ENCODE measurements around the gene ITGAL. TPM values are rescaled to one million over a fixed set of nuclear protein-coding genes. Genes with fewer than 3 reads are reported as not detected.
A peak's percentile ranks its signal among the peaks of the same experiment; 100 is the strongest.

The ITGAL gene
- total and polyA plus RNA-seq, 2 donors (not counting 1 experiment from before 2014, with no cell fraction given), result 110 to 184 TPM

GRCh38 chr16:30482366-30482765 is 9.8 kb downstream of the ITGAL start:
- H2AFZ ChIP-seq (ENCODE audit: insufficient read depth, low read depth, low read length, poor library complexity, severe bottlenecking), result no peak overlapping the region
- H4K20me1 ChIP-seq (ENCODE audit: control insufficient read depth, insufficient read depth, low read length, poor library complexity, severe bottlenecking), result no peaks in the 10 kb centered on the region
- no peak overlapping the region for H3K4me2 ChIP-seq (replicated peaks; ENCODE audit: low read depth, low read length, poor library complexity, severe bottlenecking)
- no peaks in the 10 kb centered on the region for H3K27me3 Mint-ChIP-seq
- WGBS (ENCODE audit: insufficient coverage), result 90% methylated on average over 3 of the region's 3 CpGs
- no peak overlapping the region for H3K27ac Mint-ChIP-seq
- no peak overlapping the region for H3K9ac ChIP-seq (ENCODE audit: low read length)
- H3K27me3 ChIP-seq (replicated peaks in 1 of 4; ENCODE audit: control extremely low read depth in 1 of 4, control insufficient read depth in 3 of 4, insufficient read depth in 4 of 4, low read length in 3 of 4), result no peaks in the 10 kb centered on the region
- peaks cover 23% of the 10 kb centered on the region for H3K4me1 Mint-ChIP-seq
- peaks cover 3% of the 10 kb centered on the region for H3K79me2 ChIP-seq (ENCODE audit: control insufficient read depth, insufficient read depth, low read length)
- intact Hi-C loops (cut with micrococcal nuclease), result no loop called here
- no peak overlapping the region for H3K4me3 Mint-ChIP-seq
- DNase-seq (no peak), ATAC-seq (ENCODE audit: low read depth) (peak; percentile 21)
- H3K36me3 ChIP-seq (replicated peaks in 1 of 2; ENCODE audit: control extremely low read depth in 1 of 2, control insufficient read depth in 1 of 2, extremely low read depth in 1 of 2, insufficient read depth in 2 of 2, low read length in 1 of 2), result peaks cover 7 to 59% of the 10 kb centered on the region in 2 experiments
- no peaks in the 10 kb centered on the region for H3K9me3 Mint-ChIP-seq (ENCODE audit: insufficient read depth)
- H3K4me1 ChIP-seq (ENCODE audit: control insufficient read depth in 2 of 2, insufficient read depth in 2 of 2, low read length in 2 of 2), result peaks cover 7 to 9% of the 10 kb centered on the region in 2 donors
- POLR2A ChIA-PET, result no interaction called here
- CTCF ChIA-PET, result interaction anchor here (0.7 to 1.8 kb wide), 4 partner anchors 9 to 52 kb away, joined by 3 to 4 read pairs (median 4); partner anchors contain the start of gene DCTPP1
- H3K9me3 ChIP-seq (ENCODE audit: control extremely low read depth in 1 of 3, control insufficient read depth in 2 of 3, insufficient read depth in 1 of 3, low read length in 2 of 3), result no peaks in the 10 kb centered on the region
- TF ChIP-seq EZH2 (IDR thresholded peaks at IDR 0.05; ENCODE audit: borderline replicate concordance, insufficient read depth, low read depth, low read length, poor library complexity, severe bottlenecking) (no peak), CTCF (IDR thresholded peaks at IDR 0.05) (peak; percentile 29)
- no peak overlapping the region for H3K27ac ChIP-seq (ENCODE audit: low read length in 2 of 2)
- H3K4me3 ChIP-seq (ENCODE audit: control extremely low read depth in 1 of 5, extremely low read depth in 1 of 5, insufficient read depth in 1 of 5, low read depth in 2 of 5, low read length in 4 of 5), result no peak overlapping the region

GRCh38 chr16:30484887-30485286 is 12.3 kb downstream of the ITGAL start:
- Mint-ChIP-seq H3K4me1 (peaks cover 7% of the 10 kb centered on the region), H3K27ac (no peak overlapping the region), H3K9me3 (ENCODE audit: insufficient read depth) (no peaks in the 10 kb centered on the region), H3K27me3 (no peaks in the 10 kb centered on the region), H3K4me3 (no peak overlapping the region)
- Histone ChIP-seq H3K4me2 (replicated peaks; ENCODE audit: low read depth, low read length, poor library complexity, severe bottlenecking) (no peak overlapping the region), H2AFZ (ENCODE audit: insufficient read depth, low read depth, low read length, poor library complexity, severe bottlenecking) (no peak overlapping the region), H4K20me1 (ENCODE audit: control insufficient read depth, insufficient read depth, low read length, poor library complexity, severe bottlenecking) (no peaks in the 10 kb centered on the region), H3K27me3 (replicated peaks in 1 of 4; ENCODE audit: control extremely low read depth in 1 of 4, control insufficient read depth in 3 of 4, insufficient read depth in 4 of 4, low read length in 3 of 4) (no peaks in the 10 kb centered on the region), H3K9ac (ENCODE audit: low read length) (no peak overlapping the region), H3K9me3 (ENCODE audit: control extremely low read depth in 1 of 3, control insufficient read depth in 2 of 3, insufficient read depth in 1 of 3, low read length in 2 of 3) (no peaks in the 10 kb centered on the region), H3K27ac (ENCODE audit: low read length in 2 of 2) (no peak overlapping the region), H3K79me2 (ENCODE audit: control insufficient read depth, insufficient read depth, low read length) (peaks cover 3% of the 10 kb centered on the region), H3K4me3 (ENCODE audit: control extremely low read depth in 1 of 5, extremely low read depth in 1 of 5, insufficient read depth in 1 of 5, low read depth in 2 of 5, low read length in 4 of 5) (no peak overlapping the region), H3K36me3 (replicated peaks in 1 of 2; ENCODE audit: control extremely low read depth in 1 of 2, control insufficient read depth in 1 of 2, extremely low read depth in 1 of 2, insufficient read depth in 2 of 2, low read length in 1 of 2) (peaks cover 5 to 71% of the 10 kb centered on the region in 2 experiments), H3K4me1 (ENCODE audit: control insufficient read depth in 2 of 2, insufficient read depth in 2 of 2, low read length in 2 of 2) (no peaks in the 10 kb centered on the region)
- ATAC-seq (ENCODE audit: low read depth) (no peak), DNase-seq (no peak)
- CTCF ChIA-PET, result interaction anchor here (0.6 kb wide), 1 partner anchor 209 kb away, joined by 4 read pairs; no protein-coding TSS in a partner anchor
- TF ChIP-seq CTCF (IDR thresholded peaks at IDR 0.05), result no peak
- no peak for TF ChIP-seq EZH2 (IDR thresholded peaks at IDR 0.05; ENCODE audit: borderline replicate concordance, insufficient read depth, low read depth, low read length, poor library complexity, severe bottlenecking)
- intact Hi-C loops (cut with micrococcal nuclease), result no loop called here
- POLR2A ChIA-PET, result interaction anchor here (0.6 to 0.8 kb wide), 4 partner anchors 11 to 83 kb away, joined by 3 to 9 read pairs (median 4); partner anchors contain the start of gene ZNF764

Data from B cell (primary cell).